HUES64 (cell line): ENCODE data around the gene NME2.
A peak's percentile ranks its signal among the peaks of the same experiment; 100 is the strongest.

Source experiments
- H3K27ac ChIP-seq: 2 replicates; pipeline ENCODE4 v1.7.0; 2013; ENCODE audit warnings: low read depth, low read length, inconsistent platforms
- H3K27me3 ChIP-seq: 2 replicates; pipeline ENCODE4 v1.6.1; 2013; ENCODE audit warnings: mild to moderate bottlenecking, low read length; ENCODE audit not compliant: insufficient read depth
- H3K36me3 ChIP-seq: 2 replicates; pipeline ENCODE4 v1.6.1; 2013; ENCODE audit warnings: mild to moderate bottlenecking, low read length; ENCODE audit not compliant: insufficient read depth
- H3K4me1 ChIP-seq: 2 replicates; pipeline ENCODE4 v1.6.1; 2013; ENCODE audit warnings: mild to moderate bottlenecking, low read length, moderate library complexity; ENCODE audit not compliant: insufficient read depth
- H3K4me3 ChIP-seq: 2 replicates; pipeline ENCODE4 v1.5.1; 2013; ENCODE audit warnings: mild to moderate bottlenecking, low read length, moderate library complexity
- H3K9ac ChIP-seq: 2 replicates; pipeline ENCODE4 v1.6.1; 2013; ENCODE audit warnings: mild to moderate bottlenecking, low read depth, low read length
- H3K9me3 ChIP-seq: 2 replicates; pipeline ENCODE4 v1.6.1; 2013; ENCODE audit warnings: low read depth, low read length; ENCODE audit not compliant: insufficient read depth
- WGBS: fragments of 150-250, 120-280 bp; methylation state at CpG from one replicate; pipeline ENCODE4 v1.1.7; 2013; ENCODE audit warnings: missing lambda C conversion rate; 5-methylcytosine and 5-hydroxymethylcytosine counted together

Gene NME2

GRCh38 chr17:51128076-51128475, 38.1 kb upstream of the NME2 start:
- Histone ChIP-seq H3K36me3 (no peaks in the 10 kb centered on the region), H3K27me3 (no peaks in the 10 kb centered on the region), H3K4me3 (no peak overlapping the region), H3K9me3 (no peaks in the 10 kb centered on the region), H3K4me1 (no peaks in the 10 kb centered on the region), H3K9ac (no peak overlapping the region), H3K27ac (no peak overlapping the region)
- 90% methylated on average over 3 of the region's 3 CpGs for WGBS

GRCh38 chr17:51132964-51133319, 33.3 kb upstream of the NME2 start:
- no peak overlapping the region for H3K27ac ChIP-seq
- H3K9ac ChIP-seq: no peak overlapping the region

GRCh38 chr17:51133365-51133764, 32.8 kb upstream of the NME2 start:
- no peaks in the 10 kb centered on the region for H3K4me1 ChIP-seq
- 91% methylated on average over 2 of the region's 2 CpGs for WGBS
- no peak overlapping the region for H3K4me3 ChIP-seq
- no peaks in the 10 kb centered on the region for H3K9me3 ChIP-seq
- no peaks in the 10 kb centered on the region for H3K36me3 ChIP-seq
- no peak overlapping the region for H3K27ac ChIP-seq
- no peaks in the 10 kb centered on the region for H3K27me3 ChIP-seq
- no peak overlapping the region for H3K9ac ChIP-seq

More at GRCh38 chr17:51132964-51133319, 33.3 kb upstream of the NME2 start:
- no peak overlapping the region for H3K4me3 ChIP-seq
- no peaks in the 10 kb centered on the region for H3K4me1 ChIP-seq
- H3K9me3 ChIP-seq: no peaks in the 10 kb centered on the region
- no peaks in the 10 kb centered on the region for H3K27me3 ChIP-seq
- no peaks in the 10 kb centered on the region for H3K36me3 ChIP-seq

- Histone ChIP-seq H3K27ac (no peak overlapping the region), H3K9ac (no peak overlapping the region), H3K4me1 (no peaks in the 10 kb centered on the region), H3K27me3 (no peaks in the 10 kb centered on the region), H3K9me3 (no peaks in the 10 kb centered on the region), H3K4me3 (no peak overlapping the region), H3K36me3 (no peaks in the 10 kb centered on the region)
- WGBS: 93% methylated on average over 3 of the region's 3 CpGs
Observed at GRCh38 chr17:51135956-51136355, 30.3 kb upstream of the NME2 start.

- no peak overlapping the region for H3K4me3 ChIP-seq
- H3K9me3 ChIP-seq: no peaks in the 10 kb centered on the region
- H3K4me1 ChIP-seq: 0 out of 2 replicates have a peak, but pooled peaks cover 2% of the 10 kb centered on the region
- H3K36me3 ChIP-seq: no peaks in the 10 kb centered on the region
- H3K9ac ChIP-seq: no peak overlapping the region
- no peak overlapping the region for H3K27ac ChIP-seq
- WGBS: 97% methylated on average over 2 of the region's 2 CpGs
- H3K27me3 ChIP-seq: no peaks in the 10 kb centered on the region
Observed at GRCh38 chr17:51142597-51142996, 23.6 kb upstream of the NME2 start.

- Histone ChIP-seq H3K9ac (no peak overlapping the region), H3K36me3 (no peaks in the 10 kb centered on the region), H3K27ac (no peak overlapping the region), H3K27me3 (no peaks in the 10 kb centered on the region), H3K4me3 (no peak overlapping the region), H3K9me3 (no peaks in the 10 kb centered on the region), H3K4me1 (0 out of 2 replicates have a peak, but pooled peaks cover 2% of the 10 kb centered on the region)
- WGBS: 79% methylated on average over 6 of the region's 6 CpGs
Observed at GRCh38 chr17:51144266-51145022, 21.8 kb upstream of the NME2 start.

GRCh38 chr17:51147650-51148049, 18.6 kb upstream of the NME2 start:
- Histone ChIP-seq H3K9ac (no peak overlapping the region), H3K27me3 (no peaks in the 10 kb centered on the region), H3K27ac (no peak overlapping the region), H3K4me3 (no peak overlapping the region), H3K4me1 (peaks cover 6% of the 10 kb centered on the region; the same call in 1 of the 2 replicates), H3K9me3 (no peaks in the 10 kb centered on the region), H3K36me3 (no peaks in the 10 kb centered on the region)
- 90% methylated on average over 3 of the region's 4 CpGs for WGBS

GRCh38 chr17:51149163-51149562, 17.0 kb upstream of the NME2 start:
- H3K4me1 ChIP-seq: peaks cover 10% of the 10 kb centered on the region; the same call in 1 of the 2 replicates
- no peaks in the 10 kb centered on the region for H3K9me3 ChIP-seq
- H3K36me3 ChIP-seq: no peaks in the 10 kb centered on the region
- H3K9ac ChIP-seq: no peak overlapping the region
- WGBS: 91% methylated on average over 2 of the region's 2 CpGs
- H3K27me3 ChIP-seq: no peaks in the 10 kb centered on the region
- no peak overlapping the region for H3K4me3 ChIP-seq
- no peak overlapping the region for H3K27ac ChIP-seq

GRCh38 chr17:51150932-51151331, 15.3 kb upstream of the NME2 start:
- Histone ChIP-seq H3K36me3 (peaks cover 7% of the 10 kb centered on the region), H3K27ac (no peak overlapping the region), H3K9ac (no peak overlapping the region), H3K4me1 (peaks cover 13% of the 10 kb centered on the region; the same call in 1 of the 2 replicates), H3K9me3 (no peaks in the 10 kb centered on the region), H3K27me3 (no peaks in the 10 kb centered on the region), H3K4me3 (no peak overlapping the region)
- 89% methylated on average over 4 of the region's 5 CpGs for WGBS

GRCh38 chr17:51152766-51153209, 13.4 kb upstream of the NME2 start:
- 61% methylated on average over 7 of the region's 8 CpGs for WGBS
- Histone ChIP-seq H3K27ac (peak overlapping the region; percentile 56), H3K4me3 (peak overlapping the region; percentile 87), H3K36me3 (peaks cover 23% of the 10 kb centered on the region), H3K27me3 (no peaks in the 10 kb centered on the region), H3K9ac (peak overlapping the region; percentile 45), H3K4me1 (peaks cover 13% of the 10 kb centered on the region; the same call in 1 of the 2 replicates), H3K9me3 (no peaks in the 10 kb centered on the region)

GRCh38 chr17:51153210-51154072, 12.8 kb upstream of the NME2 start, which contains the start of gene NME1:
TSS of gene NME1 (plus strand) at chr17:51153559. CDS start at chr17:51155655, 2,096 bp downstream.
- no peaks in the 10 kb centered on the region for H3K27me3 ChIP-seq
- under 1% methylated on average over 60 of the region's 60 CpGs for WGBS
- H3K4me1 ChIP-seq: peaks cover 13% of the 10 kb centered on the region; the same call in 1 of the 2 replicates
- H3K9me3 ChIP-seq: no peaks in the 10 kb centered on the region
- peak within 1 kb of the TSS; percentile 87 for H3K4me3 ChIP-seq
- H3K9ac ChIP-seq: peak within 1 kb of the TSS; percentile 95
- peaks cover 29% of the 10 kb centered on the region for H3K36me3 ChIP-seq
- H3K27ac ChIP-seq: peak within 1 kb of the TSS; percentile 69
